ENCODE data around the gene BLMH.

Gene BLMH, protein sequence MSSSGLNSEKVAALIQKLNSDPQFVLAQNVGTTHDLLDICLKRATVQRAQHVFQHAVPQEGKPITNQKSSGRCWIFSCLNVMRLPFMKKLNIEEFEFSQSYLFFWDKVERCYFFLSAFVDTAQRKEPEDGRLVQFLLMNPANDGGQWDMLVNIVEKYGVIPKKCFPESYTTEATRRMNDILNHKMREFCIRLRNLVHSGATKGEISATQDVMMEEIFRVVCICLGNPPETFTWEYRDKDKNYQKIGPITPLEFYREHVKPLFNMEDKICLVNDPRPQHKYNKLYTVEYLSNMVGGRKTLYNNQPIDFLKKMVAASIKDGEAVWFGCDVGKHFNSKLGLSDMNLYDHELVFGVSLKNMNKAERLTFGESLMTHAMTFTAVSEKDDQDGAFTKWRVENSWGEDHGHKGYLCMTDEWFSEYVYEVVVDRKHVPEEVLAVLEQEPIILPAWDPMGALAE

DNA sequence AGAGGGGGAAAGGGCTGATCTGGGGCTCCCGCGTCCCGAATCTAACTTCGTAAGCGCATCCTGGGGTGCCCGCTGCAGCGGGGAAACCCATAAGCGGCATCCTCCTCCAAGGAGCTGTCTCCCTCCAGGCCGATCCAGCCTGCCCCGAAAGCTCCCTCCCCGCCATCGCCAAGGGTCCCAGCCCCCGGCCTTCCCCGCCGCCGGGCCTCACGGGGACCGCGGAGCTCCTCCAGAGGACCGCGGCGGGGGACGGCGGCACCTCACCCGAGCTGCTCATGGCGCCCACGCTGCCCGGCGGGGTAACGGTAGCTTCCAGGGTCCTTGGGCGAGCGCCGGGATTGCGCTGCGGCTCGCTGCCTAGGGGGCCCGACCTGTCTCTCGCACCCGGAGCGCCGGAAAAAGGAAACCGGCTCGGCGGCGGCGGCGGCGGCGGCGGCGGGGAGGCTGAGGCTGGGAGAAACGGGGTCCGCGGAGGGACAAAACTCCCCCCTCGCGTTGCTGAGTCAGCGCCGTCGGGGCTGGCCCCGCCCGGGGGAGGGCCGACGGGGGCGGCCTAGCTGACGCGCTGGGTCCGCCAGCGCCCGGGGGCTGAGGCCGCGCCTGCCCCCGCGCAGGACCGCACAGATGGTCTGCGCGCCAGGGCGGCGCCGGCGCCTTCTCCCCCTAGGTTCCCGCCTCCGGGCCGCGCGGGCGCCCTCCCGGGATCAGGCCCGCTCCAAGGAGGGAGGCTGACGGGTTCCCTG is at the start of gene BLMH:
Gene BLMH, minus strand, starts transcription at position 402 of the 743 bp plus-strand sequence. Its CDS starts 125 bp downstream, at position 277.
- peak; percentile 88 for ATAC-seq
- H3K4me1 Mint-ChIP-seq: no peaks in the 10 kb centered on the region
- H3K27ac Mint-ChIP-seq: peak within 1 kb of the TSS; percentile 86
- DNase-seq: peak; percentile 83 to 85
- no peaks in the 10 kb centered on the region for H3K27me3 Mint-ChIP-seq
- H3K9me3 Mint-ChIP-seq: no peaks in the 10 kb centered on the region
- H3K4me3 Mint-ChIP-seq: peak within 1 kb of the TSS; percentile 87 to 93

DNA sequence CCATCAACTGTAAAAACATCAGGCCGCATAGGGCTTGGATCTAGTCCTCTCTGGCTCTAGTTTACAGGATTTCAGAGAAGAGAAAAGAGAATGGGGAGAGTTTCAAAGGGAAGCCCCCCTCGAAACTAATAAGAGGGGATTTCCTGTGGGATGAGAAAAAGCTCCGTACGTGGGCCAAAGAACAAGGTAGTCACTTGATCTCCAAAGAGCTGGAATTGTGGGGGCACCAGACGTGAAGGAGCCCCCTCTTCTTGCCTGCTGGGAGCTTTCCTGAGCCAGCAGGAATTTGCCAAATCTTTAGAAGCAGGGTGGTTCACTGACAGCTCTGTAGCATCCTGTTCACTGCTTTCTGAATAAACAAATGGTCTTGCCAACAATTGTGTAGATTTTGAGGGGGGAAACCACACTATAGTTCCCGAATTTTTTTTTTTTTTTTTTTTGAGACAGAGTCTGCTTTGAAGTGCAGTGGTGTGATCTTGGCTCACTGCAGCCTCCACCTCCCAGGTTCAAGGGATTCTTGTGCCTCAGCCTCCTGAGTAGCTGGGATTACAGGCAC is 49.1 kb upstream of the BLMH start:
- H3K27ac Mint-ChIP-seq: no peak overlapping the region
- no peak for ATAC-seq

DNA sequence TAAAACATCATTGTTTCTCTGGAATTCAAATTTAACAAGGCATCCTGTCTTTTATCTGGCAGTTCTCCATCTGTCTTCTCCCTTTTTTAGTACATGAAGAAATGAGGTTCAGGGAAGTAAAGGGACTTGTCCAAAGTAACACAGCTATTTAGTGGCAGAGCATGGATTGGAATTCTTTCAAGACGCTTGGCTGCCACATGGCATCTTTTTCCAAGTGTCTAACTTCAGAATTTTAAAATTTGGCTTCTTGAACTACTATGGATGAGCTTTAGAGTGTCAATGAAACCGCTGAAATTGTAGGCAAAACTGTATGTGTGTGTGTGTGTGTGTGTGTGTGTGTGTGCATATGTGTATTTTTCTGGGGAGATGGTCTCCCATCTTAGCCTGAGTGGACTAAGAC is 47.3 kb upstream of the BLMH start:
- ATAC-seq: no peak
- Mint-ChIP-seq H3K4me1 (peaks cover 33% of the 10 kb centered on the region), H3K4me3 (no peak overlapping the region), H3K9me3 (no peaks in the 10 kb centered on the region), H3K27ac (no peak overlapping the region), H3K27me3 (peaks cover 5% of the 10 kb centered on the region)
- DNase-seq: no peak

More for the DNA sequence above, 49.1 kb upstream of the BLMH start:
- Mint-ChIP-seq H3K4me1 (peaks cover 30% of the 10 kb centered on the region), H3K4me3 (no peak overlapping the region), H3K27me3 (peaks cover 5% of the 10 kb centered on the region), H3K9me3 (no peaks in the 10 kb centered on the region)
- DNase-seq: no peak

DNA sequence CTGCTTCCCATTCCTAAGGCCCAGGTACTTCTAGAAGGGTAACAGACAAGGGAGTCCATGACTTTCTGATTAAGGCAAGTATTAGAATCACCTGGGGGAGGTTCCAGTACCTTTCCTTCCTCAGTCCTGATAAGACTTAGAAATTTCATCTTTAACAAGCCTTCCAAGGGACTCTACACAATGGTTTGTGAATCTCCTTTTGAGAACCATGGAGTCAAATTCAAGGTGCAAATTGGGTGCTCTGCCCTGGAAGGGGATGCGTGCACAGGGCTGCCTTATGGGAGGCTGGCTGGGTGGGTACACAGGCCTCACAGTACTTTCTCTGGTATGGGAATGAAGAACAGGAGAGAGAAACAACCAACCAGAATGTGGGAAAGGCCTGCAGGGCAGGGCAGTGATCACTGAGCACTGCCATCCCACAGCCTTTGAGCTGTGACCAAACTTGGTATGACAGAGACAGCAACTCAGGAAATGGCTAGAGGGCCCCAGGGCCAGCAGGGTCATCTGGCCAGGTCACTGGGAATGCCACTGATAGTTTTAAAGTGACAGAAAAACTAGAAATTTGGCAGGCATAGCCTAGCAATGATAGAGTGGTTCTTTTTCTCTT is 45.8 kb upstream of the BLMH start:
- ATAC-seq (no peak), DNase-seq (no peak)
- Mint-ChIP-seq H3K9me3 (no peaks in the 10 kb centered on the region), H3K27ac (no peak overlapping the region), H3K27me3 (peaks cover 5% of the 10 kb centered on the region), H3K4me3 (no peak overlapping the region), H3K4me1 (peaks cover 48% of the 10 kb centered on the region)

DNA sequence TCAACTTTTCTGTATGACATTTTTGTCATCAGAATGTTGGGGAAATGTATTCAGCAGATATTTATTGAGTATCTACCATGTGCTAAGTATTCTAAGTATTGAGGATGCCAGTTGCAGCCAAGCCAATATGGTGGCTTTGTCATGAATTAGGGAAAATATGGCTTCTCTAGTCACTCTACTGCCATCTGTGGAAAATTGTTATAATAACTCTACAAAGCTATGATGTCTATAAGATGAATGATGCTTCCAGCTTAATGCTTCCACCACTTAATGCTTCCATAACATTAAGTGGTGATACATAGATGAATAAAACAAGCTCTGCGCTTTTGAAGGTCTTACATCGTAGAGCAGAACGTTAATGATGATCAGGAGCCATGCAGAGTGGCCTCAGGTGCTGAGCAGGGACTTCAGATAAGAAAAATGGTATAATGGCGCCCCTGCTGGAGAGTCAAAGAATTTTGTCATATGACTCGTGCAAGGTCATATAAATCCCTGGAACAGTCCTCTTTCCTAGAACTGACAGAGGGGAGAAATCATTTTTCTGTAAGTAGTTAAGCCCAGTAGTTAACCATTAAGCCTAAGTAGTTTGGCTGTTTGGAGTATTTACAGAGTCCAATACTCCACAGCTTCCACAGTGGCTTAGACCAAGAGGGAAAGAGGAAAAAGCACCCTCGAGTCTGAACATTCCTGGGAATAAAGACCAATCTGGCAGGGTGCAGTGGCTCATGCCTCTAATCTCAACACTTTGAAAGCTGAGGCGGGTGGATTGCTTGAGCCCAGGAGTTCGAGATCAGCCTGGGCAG is 44.8 kb upstream of the BLMH start:
- H3K9me3 Mint-ChIP-seq: no peaks in the 10 kb centered on the region
- no peak overlapping the region for H3K27ac Mint-ChIP-seq
- peaks cover 58% of the 10 kb centered on the region for H3K4me1 Mint-ChIP-seq
- peak; percentile 33 for ATAC-seq
- peaks cover 5% of the 10 kb centered on the region for H3K27me3 Mint-ChIP-seq
- DNase-seq: peak; percentile 58 to 59
- no peak overlapping the region for H3K4me3 Mint-ChIP-seq

DNA sequence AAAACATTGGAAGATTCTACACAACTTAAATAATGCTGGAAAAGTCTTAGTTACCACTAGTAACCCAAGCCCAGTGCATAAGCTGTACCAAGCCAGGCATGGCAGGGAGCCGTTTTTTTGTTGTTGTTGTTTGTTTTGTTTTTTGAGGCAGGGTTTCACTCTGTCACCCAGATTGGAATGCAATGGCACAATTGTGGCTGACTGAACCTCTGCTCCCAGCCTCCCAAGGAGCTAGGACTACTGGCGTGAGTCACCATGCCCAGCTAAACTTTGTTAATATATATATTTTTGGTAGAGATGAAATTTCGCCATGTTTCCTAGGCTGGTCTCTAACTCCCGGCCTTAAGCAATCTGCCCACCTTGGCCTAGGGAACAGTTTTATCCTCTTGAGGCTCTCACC is 42.7 kb upstream of the BLMH start:
- H3K4me3 Mint-ChIP-seq: no peak overlapping the region
- no peak for ATAC-seq
- DNase-seq: no peak
- peaks cover 61% of the 10 kb centered on the region for H3K4me1 Mint-ChIP-seq
- H3K27me3 Mint-ChIP-seq: peaks cover 5% of the 10 kb centered on the region
- no peak overlapping the region for H3K27ac Mint-ChIP-seq
- H3K9me3 Mint-ChIP-seq: no peaks in the 10 kb centered on the region

DNA sequence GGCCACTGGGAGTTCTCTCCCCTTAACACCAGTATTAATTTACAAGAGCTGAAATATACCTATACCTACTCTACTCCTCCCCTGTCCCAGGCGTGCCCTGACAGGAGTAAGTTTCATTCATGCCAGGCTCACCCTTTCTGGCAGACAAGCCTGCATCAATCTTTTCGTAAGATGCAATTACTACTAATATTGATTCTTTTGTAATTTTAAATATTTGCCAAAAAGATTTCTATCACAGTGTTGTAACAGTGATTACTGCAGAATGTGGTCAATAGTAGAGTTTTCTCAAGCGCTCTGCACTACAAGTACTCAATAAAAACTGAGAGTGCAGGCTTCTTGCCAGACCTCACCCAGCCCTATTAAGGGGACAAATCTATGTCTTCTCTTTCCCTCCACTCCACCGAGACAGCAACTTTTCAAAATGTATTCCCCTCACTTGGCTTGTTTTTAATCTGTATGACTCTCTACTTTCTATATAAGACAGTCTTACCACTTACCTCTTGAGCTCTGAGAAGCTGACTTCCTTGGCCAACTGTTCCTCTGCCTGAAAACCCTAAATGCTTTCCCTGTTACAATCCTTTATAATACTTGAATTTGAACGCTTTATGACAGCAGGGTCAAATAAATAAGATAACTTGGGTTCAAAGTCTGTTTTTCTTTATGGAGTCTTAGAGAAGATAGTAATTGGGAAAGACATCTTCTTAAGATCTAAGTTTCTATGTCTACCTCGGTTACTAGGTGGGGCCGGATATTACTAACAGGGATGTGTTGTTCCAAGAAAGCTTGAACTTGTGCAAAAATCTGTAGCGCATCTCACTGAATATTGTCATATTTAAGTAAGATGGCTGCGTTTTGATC is 42.0 kb upstream of the BLMH start, which contains the start of gene TMIGD1:
Gene TMIGD1, minus strand, starts transcription at position 555 of the 858 bp plus-strand sequence. CDS start 1,924 bp downstream, outside the sequence.
- DNase-seq: no peak
- Mint-ChIP-seq H3K9me3 (no peaks in the 10 kb centered on the region), H3K27ac (peak within 1 kb of the TSS; percentile 2 to 30), H3K4me1 (peaks cover 66% of the 10 kb centered on the region), H3K4me3 (peak within 1 kb of the TSS in 1 of 2 donors; percentile 59), H3K27me3 (peaks cover 5% of the 10 kb centered on the region)
- no peak for ATAC-seq

DNA sequence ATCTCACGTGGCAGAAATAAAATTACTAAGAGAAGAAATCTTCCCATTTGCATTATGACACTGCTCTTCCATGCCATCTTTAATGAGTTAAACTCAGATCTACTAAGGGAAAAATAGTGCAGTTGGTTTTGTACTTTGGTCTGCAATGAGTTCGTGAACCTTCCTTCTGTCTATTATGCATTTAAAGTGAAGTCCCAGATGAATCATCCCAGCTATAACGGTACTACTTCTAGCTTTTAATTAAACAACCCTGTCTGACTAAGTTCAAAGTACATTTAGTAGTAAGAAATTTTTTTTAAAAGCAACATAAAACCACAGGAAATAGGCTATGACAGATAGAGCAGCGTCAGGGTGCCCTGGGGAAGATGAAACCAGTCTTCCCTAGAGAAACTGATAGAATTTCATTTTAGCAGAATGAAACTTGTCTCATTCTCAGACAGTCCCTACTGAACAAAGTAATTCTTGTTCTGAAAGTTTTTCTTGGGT is 40.4 kb upstream of the BLMH start:
- peak; percentile 27 to 64 for DNase-seq
- H3K27ac Mint-ChIP-seq: peak overlapping the region; percentile 0 to 10
- peak; percentile 98 for ATAC-seq
- peak overlapping the region; percentile 48 to 72 for H3K4me3 Mint-ChIP-seq
- peaks cover 66% of the 10 kb centered on the region for H3K4me1 Mint-ChIP-seq
- no peaks in the 10 kb centered on the region for H3K27me3 Mint-ChIP-seq
- H3K9me3 Mint-ChIP-seq: no peaks in the 10 kb centered on the region

DNA sequence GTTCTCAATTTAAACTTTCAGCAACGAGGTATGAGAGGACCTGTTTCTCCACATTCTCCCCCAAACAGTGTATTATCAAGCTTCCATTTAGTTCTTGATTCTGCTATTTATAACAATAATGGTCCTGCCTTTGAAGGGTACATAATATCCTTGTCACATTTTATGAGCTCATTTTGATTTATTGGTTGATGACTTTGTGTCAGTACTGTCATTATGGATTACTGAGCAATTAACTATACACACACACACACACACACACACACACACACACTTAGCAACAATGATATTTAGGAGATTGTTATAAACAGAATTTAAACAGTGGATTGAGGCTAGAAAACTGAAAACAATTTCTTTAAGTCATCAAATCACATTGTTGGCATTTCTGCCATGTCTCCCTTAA is 35.1 kb upstream of the BLMH start:
- Mint-ChIP-seq H3K9me3 (no peaks in the 10 kb centered on the region), H3K4me1 (peaks cover 49% of the 10 kb centered on the region), H3K4me3 (no peak overlapping the region), H3K27me3 (no peaks in the 10 kb centered on the region), H3K27ac (no peak overlapping the region)
- DNase-seq (no peak), ATAC-seq (no peak)

DNA sequence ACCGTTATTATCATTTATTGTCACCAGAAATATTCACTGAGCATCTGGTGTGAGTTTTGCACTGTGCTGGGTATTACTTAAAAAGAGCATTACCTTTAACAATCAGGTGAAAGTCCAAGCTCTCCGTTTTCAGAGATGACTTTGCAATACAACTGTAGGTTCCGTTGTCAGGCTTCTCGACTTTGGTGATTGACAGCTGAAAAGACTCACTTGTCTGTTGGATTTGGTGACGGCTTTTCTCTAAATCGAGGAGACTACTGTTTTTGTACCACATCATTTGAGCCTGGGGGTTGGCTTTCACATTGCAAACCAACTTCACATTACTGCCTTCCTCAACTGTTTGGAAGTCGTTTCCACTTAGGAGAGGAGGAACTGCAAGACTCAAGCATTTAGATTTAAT is 33.0 kb upstream of the BLMH start:
- peaks cover 29% of the 10 kb centered on the region for H3K4me1 Mint-ChIP-seq
- H3K27me3 Mint-ChIP-seq: no peaks in the 10 kb centered on the region
- H3K27ac Mint-ChIP-seq: no peak overlapping the region
- no peak overlapping the region for H3K4me3 Mint-ChIP-seq
- H3K9me3 Mint-ChIP-seq: no peaks in the 10 kb centered on the region
- ATAC-seq (no peak), DNase-seq (no peak)

DNA sequence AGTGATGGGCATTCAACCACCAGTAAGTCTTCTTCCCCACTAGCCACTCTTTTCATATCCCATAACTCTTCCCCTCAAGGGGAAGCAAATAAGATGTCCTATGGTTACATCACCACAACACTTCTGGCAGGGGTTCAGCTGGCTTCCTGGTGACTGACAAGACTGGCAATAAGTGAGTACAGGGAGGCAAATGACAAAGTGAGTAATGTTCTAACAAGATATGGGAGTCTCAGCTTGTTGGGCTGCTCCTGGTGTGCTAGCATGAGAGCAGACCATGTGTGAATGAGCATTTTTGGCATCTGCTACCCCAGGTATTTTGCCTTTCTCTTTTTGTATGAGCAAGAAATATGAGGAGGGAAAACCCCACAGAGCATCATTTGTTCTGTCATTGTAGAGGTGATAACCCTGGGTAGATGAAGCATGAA is 32.2 kb upstream of the BLMH start:
- peak overlapping the region; percentile 90 to 92 for H3K27ac Mint-ChIP-seq
- H3K9me3 Mint-ChIP-seq: no peaks in the 10 kb centered on the region
- peaks cover 25% of the 10 kb centered on the region for H3K4me1 Mint-ChIP-seq
- H3K4me3 Mint-ChIP-seq: peak overlapping the region; percentile 33 to 38
- DNase-seq (peak; percentile 17 to 56), ATAC-seq (peak; percentile 97)
- no peaks in the 10 kb centered on the region for H3K27me3 Mint-ChIP-seq

DNA sequence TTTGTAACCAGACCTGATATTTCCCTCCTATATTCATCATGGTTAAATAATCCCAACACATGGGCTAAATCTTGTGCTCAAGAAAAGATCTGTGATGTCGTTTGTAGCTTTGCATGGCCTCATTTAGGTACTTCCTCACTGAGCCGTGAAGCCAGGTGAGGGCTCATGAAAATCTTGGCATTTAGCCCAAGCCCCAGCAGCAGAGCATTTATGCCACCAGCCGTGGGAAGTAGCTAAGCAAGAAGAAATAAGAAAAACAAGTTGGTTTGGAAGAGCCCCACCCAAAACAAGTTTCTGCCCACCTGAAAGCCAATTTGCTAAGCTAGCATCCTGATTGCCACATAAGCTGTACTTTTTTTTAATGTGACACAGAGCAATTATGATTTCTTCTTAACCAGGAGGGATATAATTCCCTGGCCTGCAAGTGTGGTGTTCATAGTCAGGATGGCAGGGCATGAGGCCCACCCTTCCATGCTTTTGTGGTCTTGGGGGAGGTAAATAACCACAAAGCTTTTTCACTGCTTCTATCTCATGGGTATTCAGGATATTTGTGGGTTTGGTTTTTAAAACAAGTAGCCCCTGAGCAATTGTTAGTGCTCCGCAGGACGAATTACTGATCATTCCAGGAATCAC is 31.6 kb upstream of the BLMH start:
- Mint-ChIP-seq H3K4me1 (peaks cover 25% of the 10 kb centered on the region), H3K9me3 (no peaks in the 10 kb centered on the region), H3K27ac (peak overlapping the region; percentile 90 to 92), H3K27me3 (no peaks in the 10 kb centered on the region), H3K4me3 (peak overlapping the region; percentile 33 to 38)
- ATAC-seq (peak; percentile 24), DNase-seq (peak in 1 of 2 donors; percentile 18)

DNA sequence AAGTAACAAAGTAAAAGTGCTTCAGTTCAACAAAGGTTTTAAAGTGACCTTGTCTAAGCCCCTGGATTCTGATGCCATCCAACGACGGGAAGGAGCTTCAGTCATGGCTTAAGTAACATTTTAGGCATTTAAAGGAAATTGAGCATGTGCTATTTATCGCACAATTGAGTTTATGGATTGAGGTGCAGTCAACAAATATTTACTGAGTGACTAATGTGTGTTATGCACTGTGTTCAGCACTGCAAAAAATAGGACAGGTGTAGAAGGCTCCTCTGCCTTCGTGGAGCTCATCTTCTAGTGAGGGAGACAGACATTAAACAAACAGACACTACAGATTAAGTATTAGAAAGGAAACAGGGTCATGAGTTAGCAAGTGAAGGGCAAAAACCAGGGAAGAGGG is 29.6 kb upstream of the BLMH start:
- H3K27me3 Mint-ChIP-seq: no peaks in the 10 kb centered on the region
- DNase-seq: no peak

More for the DNA sequence above, 29.6 kb upstream of the BLMH start:
- no peak overlapping the region for H3K4me3 Mint-ChIP-seq
- peak overlapping the region in 1 of 2 donors; percentile 5 for H3K27ac Mint-ChIP-seq
- H3K9me3 Mint-ChIP-seq: no peaks in the 10 kb centered on the region
- no peak for ATAC-seq
- H3K4me1 Mint-ChIP-seq: peaks cover 25% of the 10 kb centered on the region
